CD14-positive monocyte (primary cell): ENCODE measurements around the gene PXDC1. TPM values are rescaled to one million over a fixed set of nuclear protein-coding genes. Genes with fewer than 3 reads are reported as not detected.

Experiments used
- DNase-seq, 3 donors: peaks; one replicate each; pipeline ENCODE4 v3.0.0-alpha.2; 2011 to 2022
- H2AFZ ChIP-seq: 2 replicates; pipeline ENCODE4 v1.6.0; 2012; ENCODE audit warnings: mild to moderate bottlenecking, low read depth, low read length, inconsistent platforms; ENCODE audit not compliant: insufficient read depth, poor library complexity, severe bottlenecking
- H3K27ac ChIP-seq, 2 donors: 1 replicate in 1 of 2; 2 replicates in 1 of 2; pipeline ENCODE4 v1.5.1; 2012 to 2013; ENCODE audit warnings: low read length in 2 of 2, control low read depth in 1 of 2, inconsistent platforms in 1 of 2, low read depth in 1 of 2, mild to moderate bottlenecking in 1 of 2
- H3K27me3 ChIP-seq, 2 donors: one replicate each; pipeline versions ENCODE4 v1.6.0 to v1.6.1; 2011 to 2013; ENCODE audit warnings: low read length in 2 of 2; ENCODE audit not compliant: control insufficient read depth in 2 of 2, insufficient read depth in 2 of 2
- H3K36me3 ChIP-seq, 2 donors: replicated peaks in 1 of 2; 1 replicate in 1 of 2; 2 replicates in 1 of 2; pipeline versions ENCODE4 v1.5.1 to v1.6.1; 2012 to 2013; ENCODE audit warnings: low read length in 2 of 2, control low read depth in 1 of 2, inconsistent platforms in 1 of 2, mild to moderate bottlenecking in 1 of 2; ENCODE audit not compliant: insufficient read depth in 2 of 2, control insufficient read depth in 1 of 2
- H3K4me1 ChIP-seq, 2 donors: 1 replicate in 1 of 2; 2 replicates in 1 of 2; pipeline versions ENCODE4 v1.5.1 to v1.6.1; 2012 to 2013; ENCODE audit warnings: low read length in 2 of 2, control low read depth in 1 of 2, inconsistent platforms in 1 of 2, mild to moderate bottlenecking in 1 of 2, moderate library complexity in 1 of 2; ENCODE audit not compliant: insufficient read depth in 2 of 2, control insufficient read depth in 1 of 2
- H3K4me2 ChIP-seq: replicated peaks from 2 replicates; pipeline ENCODE3; 2012; ENCODE audit warnings: low read length, moderate library complexity, mild to moderate bottlenecking; ENCODE audit not compliant: poor library complexity, severe bottlenecking; ENCODE audit errors: extremely low read depth
- H3K4me3 ChIP-seq, 3 experiments: fragments of 200-600 bp in 1 of 3; sonication (generic) in 1 of 3; replicated peaks in 1 of 3; 1 replicate in 2 of 3; 2 replicates in 1 of 3; pipeline ENCODE4 v1.5.1; 2011 to 2013; ENCODE audit warnings: low read length in 3 of 3, mild to moderate bottlenecking in 3 of 3, control low read depth in 2 of 3, low read depth in 2 of 3, inconsistent platforms in 1 of 3, moderate library complexity in 1 of 3
- H3K79me2 ChIP-seq: 2 replicates; pipeline ENCODE4 v1.6.0; 2012; ENCODE audit warnings: mild to moderate bottlenecking, control low read depth, inconsistent platforms, low read length, moderate library complexity; ENCODE audit not compliant: insufficient read depth
- H3K9ac ChIP-seq: 2 replicates; pipeline ENCODE4 v1.6.0; 2017; ENCODE audit warnings: low read length, mild to moderate bottlenecking; ENCODE audit not compliant: insufficient read depth, poor library complexity, severe bottlenecking
- H3K9me3 ChIP-seq, 2 donors: replicated peaks in 1 of 2; 1 replicate in 1 of 2; 2 replicates in 1 of 2; pipeline versions ENCODE4 v1.5.1 to v1.6.1; 2012 to 2013; ENCODE audit warnings: low read length in 2 of 2, control low read depth in 1 of 2; ENCODE audit not compliant: control insufficient read depth in 1 of 2, insufficient read depth in 1 of 2
- H4K20me1 ChIP-seq: 2 replicates; pipeline ENCODE4 v1.6.0; 2012; ENCODE audit warnings: mild to moderate bottlenecking, low read length, control low read depth, moderate library complexity; ENCODE audit not compliant: insufficient read depth
- H3K27ac Mint-ChIP-seq, 7 donors: one replicate each; pipeline ENCODE4 v1.8.0; 2020; ENCODE audit warnings: mild to moderate bottlenecking in 7 of 7, mixed read lengths in 7 of 7, moderate library complexity in 6 of 7, inconsistent platforms in 2 of 7
- H3K27me3 Mint-ChIP-seq, 3 donors: one replicate each; pipeline ENCODE4 v1.8.0; 2021 to 2022; ENCODE audit warnings: low read depth in 3 of 3, mild to moderate bottlenecking in 3 of 3, mixed read lengths in 3 of 3, moderate library complexity in 3 of 3, inconsistent platforms in 1 of 3
- H3K36me3 Mint-ChIP-seq, 2 donors: one replicate each; pipeline ENCODE4 v1.8.0; 2020; ENCODE audit warnings: mixed read lengths in 2 of 2, inconsistent platforms in 1 of 2, mild to moderate bottlenecking in 1 of 2
- H3K4me1 Mint-ChIP-seq: one replicate; pipeline ENCODE4 v1.8.0; 2020; ENCODE audit warnings: mild to moderate bottlenecking, mixed read lengths
- H3K4me3 Mint-ChIP-seq, 2 donors: one replicate each; pipeline ENCODE4 v1.8.0; 2020; ENCODE audit warnings: mild to moderate bottlenecking in 2 of 2, mixed read lengths in 2 of 2, moderate library complexity in 1 of 2
- H3K9me3 Mint-ChIP-seq, 7 donors: one replicate each; pipeline ENCODE4 v1.8.0; 2020 to 2022; ENCODE audit warnings: mixed read lengths in 7 of 7, mild to moderate bottlenecking in 6 of 7, moderate library complexity in 6 of 7, inconsistent platforms in 2 of 7
- WGBS: methylation state at CpG from one replicate; pipeline ENCODE4 v1.1.5; 2013; ENCODE audit warnings: missing lambda C conversion rate; ENCODE audit not compliant: insufficient coverage; 5-methylcytosine and 5-hydroxymethylcytosine counted together
- intact Hi-C, 2 donors: fragments of 100-400 bp; cut with micrococcal nuclease; formaldehyde crosslinking; loops; one replicate each; pipeline versions ENCODE4 v1.15.0 to v1.15.1; 2023
- polyA plus RNA-seq, 3 donors: library from polyadenylated mRNA; depleted of rRNA in 1 of 3; unstranded in 2 of 3; stranded (reverse) in 1 of 3; fragments of 300-500 nt in 2 of 3; fragments of >200 nt in 1 of 3; fragmentation: Illumina TruSeq in 2 of 3; gene quantifications; 1 replicate in 2 of 3; 2 replicates in 1 of 3; pipeline ENCODE4 v1.2.3, GENCODE V29; 2012 to 2021
- TF ChIP-seq, protein P1 (sequence below): fragments of 200-600 bp; IDR thresholded peaks from one replicate; pipeline ENCODE4 v1.8.0; 2022; ENCODE audit warnings: antibody characterized with exemption, mild to moderate bottlenecking

The PXDC1 gene
- polyA plus RNA-seq, 3 donors: 0.48 to 0.92 (median 0.55) TPM

DNA sequence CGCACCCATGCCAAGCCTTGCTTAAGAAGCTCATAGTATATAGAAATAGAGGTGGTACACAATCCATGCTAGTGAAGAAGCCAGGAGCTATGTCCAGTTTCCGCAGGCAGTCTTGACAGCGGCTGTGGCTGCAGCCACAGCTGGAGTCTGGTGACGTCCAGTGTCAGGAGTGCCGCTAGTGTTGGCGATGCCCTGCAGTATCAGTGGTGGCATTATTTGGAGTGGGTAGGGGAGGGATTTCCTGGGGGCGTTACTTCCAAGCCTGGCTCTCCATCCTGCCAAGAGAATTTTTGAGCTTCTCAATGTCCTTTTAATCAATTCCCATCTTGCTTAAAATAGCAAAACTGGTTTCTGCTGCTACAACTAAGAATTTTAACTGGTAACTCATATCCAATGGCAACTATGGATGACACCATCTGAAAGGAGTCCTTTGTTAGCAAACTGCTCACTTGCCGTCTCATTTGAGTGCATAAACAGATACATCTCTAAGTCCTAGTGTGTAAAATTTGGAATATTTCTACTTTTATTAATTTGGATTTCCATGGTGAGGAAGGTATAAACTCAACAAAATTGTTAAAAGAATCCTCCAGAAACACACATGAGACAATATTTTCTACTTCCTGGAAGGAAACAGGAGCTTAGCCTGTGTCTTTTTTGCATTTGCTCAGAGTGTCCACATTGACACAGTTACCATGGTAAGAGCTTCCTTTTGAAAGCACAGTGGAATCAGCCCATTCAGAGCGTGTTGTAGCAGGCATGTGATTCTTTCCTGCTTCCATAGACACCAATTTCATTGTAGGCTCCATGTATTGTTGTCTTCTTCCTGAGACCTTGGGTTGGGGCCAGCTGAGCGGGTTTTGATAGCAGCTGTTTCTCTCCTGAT is 44.6 kb upstream of the PXDC1 start:
- H3K36me3 Mint-ChIP-seq: no peaks in the 10 kb centered on the region
- no peak overlapping the region for H2AFZ ChIP-seq
- TF ChIP-seq, protein P1, sequence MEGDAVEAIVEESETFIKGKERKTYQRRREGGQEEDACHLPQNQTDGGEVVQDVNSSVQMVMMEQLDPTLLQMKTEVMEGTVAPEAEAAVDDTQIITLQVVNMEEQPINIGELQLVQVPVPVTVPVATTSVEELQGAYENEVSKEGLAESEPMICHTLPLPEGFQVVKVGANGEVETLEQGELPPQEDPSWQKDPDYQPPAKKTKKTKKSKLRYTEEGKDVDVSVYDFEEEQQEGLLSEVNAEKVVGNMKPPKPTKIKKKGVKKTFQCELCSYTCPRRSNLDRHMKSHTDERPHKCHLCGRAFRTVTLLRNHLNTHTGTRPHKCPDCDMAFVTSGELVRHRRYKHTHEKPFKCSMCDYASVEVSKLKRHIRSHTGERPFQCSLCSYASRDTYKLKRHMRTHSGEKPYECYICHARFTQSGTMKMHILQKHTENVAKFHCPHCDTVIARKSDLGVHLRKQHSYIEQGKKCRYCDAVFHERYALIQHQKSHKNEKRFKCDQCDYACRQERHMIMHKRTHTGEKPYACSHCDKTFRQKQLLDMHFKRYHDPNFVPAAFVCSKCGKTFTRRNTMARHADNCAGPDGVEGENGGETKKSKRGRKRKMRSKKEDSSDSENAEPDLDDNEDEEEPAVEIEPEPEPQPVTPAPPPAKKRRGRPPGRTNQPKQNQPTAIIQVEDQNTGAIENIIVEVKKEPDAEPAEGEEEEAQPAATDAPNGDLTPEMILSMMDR: no peak

DNA sequence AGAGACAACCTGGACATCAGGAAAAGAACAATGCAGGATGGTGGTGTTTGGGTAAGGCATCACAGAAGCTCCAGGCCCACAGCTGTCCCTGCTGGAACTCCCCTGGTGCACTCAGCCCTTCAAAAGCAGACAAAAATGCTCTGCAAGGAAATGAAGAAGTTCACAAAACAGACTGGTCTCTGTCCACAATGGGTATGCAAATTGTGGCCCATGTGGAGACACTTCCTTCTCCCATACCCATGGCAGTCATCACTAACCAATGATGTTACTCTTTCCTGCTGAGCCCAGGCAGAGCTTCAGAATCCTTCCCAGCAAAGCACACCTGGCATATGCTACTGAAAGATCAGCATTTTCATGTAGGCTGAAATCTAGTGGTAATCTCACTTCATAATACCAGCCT is 42.6 kb upstream of the PXDC1 start:
- no peaks in the 10 kb centered on the region for H3K36me3 ChIP-seq
- Mint-ChIP-seq H3K4me1 (no peaks in the 10 kb centered on the region), H3K27ac (peak overlapping the region in 1 of 7 donors; percentile 3), H3K36me3 (no peaks in the 10 kb centered on the region), H3K27me3 (peaks cover 0 to 2% (median 0%) of the 10 kb centered on the region in 3 donors), H3K9me3 (peaks cover 0 to 2% (median 0%) of the 10 kb centered on the region in 7 donors), H3K4me3 (no peak overlapping the region)
- H3K4me2 ChIP-seq: no peak overlapping the region
- H3K27me3 ChIP-seq: no peaks in the 10 kb centered on the region
- H3K4me1 ChIP-seq: no peaks in the 10 kb centered on the region
- intact Hi-C loops: no loop called here
- H3K4me3 ChIP-seq: no peak overlapping the region
- H4K20me1 ChIP-seq: no peaks in the 10 kb centered on the region
- H2AFZ ChIP-seq: no peak overlapping the region
- H3K79me2 ChIP-seq: no peaks in the 10 kb centered on the region
- H3K27ac ChIP-seq: no peak overlapping the region
- no peak for DNase-seq
- TF ChIP-seq, protein P1: no peak
- no peaks in the 10 kb centered on the region for H3K9me3 ChIP-seq
- H3K9ac ChIP-seq: no peak overlapping the region

More for the DNA sequence above, 44.6 kb upstream of the PXDC1 start:
- Histone ChIP-seq H3K36me3 (no peaks in the 10 kb centered on the region), H3K4me3 (no peak overlapping the region), H3K4me1 (no peaks in the 10 kb centered on the region), H3K79me2 (no peaks in the 10 kb centered on the region), H3K9me3 (no peaks in the 10 kb centered on the region), H3K27me3 (no peaks in the 10 kb centered on the region), H3K9ac (no peak overlapping the region), H3K27ac (no peak overlapping the region), H3K4me2 (no peak overlapping the region), H4K20me1 (no peaks in the 10 kb centered on the region)
- Mint-ChIP-seq H3K4me1 (no peaks in the 10 kb centered on the region), H3K4me3 (no peak overlapping the region), H3K27me3 (peaks cover 0 to 5% (median 0%) of the 10 kb centered on the region in 3 donors), H3K9me3 (peaks cover 0 to 2% (median 0%) of the 10 kb centered on the region in 7 donors), H3K27ac (no peak overlapping the region)
- 100% methylated on average over 6 of the region's 10 CpGs for WGBS
- intact Hi-C loops: no loop called here
- no peak for DNase-seq
